ENCODE results near the gene ACCS.

ACCS gene, protein sequence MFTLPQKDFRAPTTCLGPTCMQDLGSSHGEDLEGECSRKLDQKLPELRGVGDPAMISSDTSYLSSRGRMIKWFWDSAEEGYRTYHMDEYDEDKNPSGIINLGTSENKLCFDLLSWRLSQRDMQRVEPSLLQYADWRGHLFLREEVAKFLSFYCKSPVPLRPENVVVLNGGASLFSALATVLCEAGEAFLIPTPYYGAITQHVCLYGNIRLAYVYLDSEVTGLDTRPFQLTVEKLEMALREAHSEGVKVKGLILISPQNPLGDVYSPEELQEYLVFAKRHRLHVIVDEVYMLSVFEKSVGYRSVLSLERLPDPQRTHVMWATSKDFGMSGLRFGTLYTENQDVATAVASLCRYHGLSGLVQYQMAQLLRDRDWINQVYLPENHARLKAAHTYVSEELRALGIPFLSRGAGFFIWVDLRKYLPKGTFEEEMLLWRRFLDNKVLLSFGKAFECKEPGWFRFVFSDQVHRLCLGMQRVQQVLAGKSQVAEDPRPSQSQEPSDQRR

DNA sequence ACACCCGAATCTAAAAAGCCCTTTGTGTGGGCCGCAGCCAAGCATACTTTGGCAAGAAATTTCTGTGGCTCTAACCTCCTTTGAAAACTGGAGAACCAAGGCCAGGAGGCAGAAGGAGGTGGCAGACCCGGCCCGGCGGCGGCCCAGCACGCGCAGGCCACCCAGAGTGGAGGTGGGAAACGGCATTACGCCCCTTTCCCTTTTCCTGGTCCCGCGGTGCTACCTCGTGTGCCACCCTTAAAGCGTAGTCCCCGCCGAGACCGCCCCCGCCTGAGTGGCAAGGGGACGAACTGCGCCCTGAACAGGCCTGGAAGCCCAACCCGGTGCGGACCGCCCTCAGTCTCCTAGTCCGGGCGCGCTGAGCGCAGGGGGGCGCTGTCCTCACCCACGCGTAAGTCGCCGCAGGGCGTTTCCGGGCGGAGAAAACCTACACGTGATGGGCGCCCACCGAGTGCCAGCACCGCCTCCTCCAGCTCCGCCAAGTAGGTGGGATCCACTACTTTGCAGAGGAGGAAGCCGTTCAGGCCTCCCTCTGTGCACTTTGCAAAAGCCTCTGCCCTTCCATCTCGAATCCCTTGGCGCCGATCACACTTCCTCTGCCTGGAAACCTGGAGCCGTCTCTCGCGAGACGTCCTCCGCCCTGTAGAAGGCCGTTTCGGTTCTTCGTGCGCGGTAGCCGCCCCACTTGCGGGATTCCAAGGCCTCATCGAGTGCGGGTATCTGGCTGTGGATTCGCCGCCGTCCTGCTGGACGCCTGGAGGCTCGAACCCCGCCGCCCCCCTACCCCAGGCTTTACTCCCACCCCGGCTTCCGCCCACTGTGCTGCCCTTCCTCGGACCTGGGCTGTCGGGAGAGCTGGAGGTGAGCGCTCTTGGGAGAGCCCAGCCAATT is at the start of gene ACCS:
Gene ACCS, plus strand, starts transcription at position 430 of the 891 bp plus-strand sequence. CDS start 1,358 bp downstream, outside the sequence.
- DNase-seq = peak; percentile 92

DNA sequence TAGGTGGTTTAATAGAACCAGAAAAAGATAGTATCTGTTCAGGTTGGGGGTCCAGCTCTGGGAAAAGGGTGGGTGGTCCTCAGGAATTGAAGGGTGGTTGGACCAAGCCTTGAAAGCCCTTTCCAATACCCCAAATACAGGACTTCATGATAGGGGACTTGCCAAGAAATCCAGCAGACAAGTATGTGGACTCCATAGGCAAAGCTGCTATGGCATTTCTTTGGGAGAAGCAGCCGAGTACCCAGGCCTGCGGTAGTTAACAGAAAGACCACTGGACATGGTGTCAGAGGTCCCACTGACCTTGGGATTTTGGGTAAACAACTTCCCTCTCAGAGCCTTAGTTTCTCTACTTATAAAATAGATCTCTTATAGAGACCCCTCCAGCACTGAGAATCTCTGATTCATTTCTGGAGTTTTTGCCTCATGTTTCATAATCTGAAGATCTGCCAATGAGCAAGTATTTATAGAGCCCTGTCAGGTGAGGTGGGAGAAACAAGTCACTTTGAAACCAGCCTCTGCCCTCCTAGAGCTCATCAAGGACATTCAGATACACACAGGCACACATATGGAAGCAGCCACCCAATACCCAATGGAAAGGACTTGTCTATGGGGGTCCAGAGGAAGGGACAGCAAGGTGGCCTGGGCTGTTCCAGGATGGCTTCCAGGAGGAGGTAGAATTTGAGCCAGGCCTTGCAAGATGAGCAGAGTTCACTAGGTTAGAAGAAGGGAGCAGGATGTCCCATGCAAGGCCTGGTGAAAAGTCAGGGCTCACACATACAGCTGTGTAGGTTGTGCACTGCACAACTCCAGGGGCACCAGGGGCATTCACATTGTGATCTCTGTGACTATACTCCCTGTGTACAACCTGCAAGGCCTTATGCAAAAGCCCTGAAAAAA is 49.3 kb upstream of the ACCS start:
- peak; percentile 39 for DNase-seq

DNA sequence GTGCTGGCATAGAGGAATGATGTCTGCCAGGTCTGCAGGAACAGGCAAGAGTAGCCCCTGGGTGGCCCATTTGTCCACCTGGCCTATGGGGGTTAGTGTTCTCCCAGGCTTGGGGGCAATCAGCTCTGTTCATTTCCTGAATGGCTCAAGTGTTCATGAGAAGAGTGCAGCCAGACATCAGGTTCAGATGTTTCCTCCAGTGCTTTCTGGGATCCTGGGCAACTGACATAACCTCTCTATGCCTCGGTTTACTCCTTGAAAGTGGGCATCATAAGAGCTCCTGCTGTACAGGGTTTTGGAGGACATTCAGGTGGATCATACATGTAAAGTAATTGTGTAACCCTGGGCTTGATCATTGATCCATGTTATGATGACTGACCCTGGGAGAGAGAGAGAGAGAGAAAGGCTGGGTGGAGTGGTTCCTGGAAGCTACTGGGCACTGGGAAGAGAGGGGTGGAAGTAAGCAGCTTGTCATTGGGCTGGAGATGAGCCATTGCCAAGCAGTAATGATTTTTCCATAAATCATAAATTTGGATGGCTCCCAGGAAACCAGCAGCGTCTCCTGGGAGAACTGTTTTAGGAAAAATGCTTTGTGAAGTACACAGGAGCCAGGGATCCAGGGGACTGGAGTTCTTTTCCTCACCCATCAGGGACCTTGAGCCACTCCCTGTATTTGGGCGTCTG is 48.5 kb upstream of the ACCS start:
- DNase-seq = no peak

DNA sequence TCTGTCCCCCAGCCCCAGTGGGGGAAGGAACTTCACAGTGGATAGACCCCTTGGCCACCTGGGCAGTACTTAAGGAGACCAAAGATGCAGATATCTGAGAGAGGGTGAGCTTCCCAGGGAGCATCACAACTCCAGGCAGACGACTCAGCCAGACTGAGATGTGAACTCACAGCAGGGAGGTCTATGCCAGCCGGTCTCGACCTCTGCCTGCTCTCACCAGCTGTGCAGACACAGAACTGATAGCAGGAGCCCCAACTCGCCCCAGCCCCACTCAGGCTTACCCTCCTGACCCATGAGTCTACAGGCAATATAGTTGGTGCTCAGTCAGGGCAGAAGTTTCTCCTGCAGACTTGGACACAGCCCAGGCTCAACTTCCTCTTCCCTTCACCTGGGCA is 47.9 kb upstream of the ACCS start:
- DNase-seq = no peak

DNA sequence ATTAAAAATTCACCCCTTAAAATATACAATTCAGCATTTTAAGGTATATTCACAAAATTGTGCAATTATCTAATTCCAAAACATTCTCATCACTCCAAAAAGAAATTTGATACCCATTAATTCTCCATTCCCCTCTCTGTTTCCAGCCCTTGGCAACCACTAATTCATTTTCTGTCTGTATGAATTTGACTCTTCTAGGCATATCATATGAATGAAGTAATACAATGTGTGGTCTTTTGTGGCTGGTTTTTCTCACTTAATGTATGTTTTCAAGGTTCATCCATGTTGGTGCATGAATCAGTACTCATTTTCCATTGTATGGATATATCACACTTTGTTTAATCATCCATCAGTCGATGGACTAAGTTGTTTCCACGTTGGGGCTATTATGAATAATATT is 47.2 kb upstream of the ACCS start:
- DNase-seq = no peak

DNA sequence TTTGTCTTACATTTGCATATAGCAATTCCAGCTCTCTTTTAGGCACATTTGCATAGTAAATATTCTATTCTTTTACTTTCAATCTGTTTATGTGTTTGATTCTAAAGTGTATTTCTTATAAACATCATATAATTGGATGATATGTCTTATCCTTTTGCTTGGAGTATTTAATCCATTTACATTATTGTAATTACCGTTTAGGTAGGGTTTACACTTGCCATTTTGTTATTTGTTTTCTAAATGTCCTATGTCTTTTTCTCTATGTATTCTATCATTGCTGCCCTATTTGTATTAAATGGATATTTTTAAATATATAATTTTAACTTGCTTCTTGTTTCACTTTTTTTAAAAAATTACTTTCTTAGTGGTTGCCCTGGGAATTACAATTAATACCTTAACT is 41.1 kb upstream of the ACCS start:
- no peak for DNase-seq

DNA sequence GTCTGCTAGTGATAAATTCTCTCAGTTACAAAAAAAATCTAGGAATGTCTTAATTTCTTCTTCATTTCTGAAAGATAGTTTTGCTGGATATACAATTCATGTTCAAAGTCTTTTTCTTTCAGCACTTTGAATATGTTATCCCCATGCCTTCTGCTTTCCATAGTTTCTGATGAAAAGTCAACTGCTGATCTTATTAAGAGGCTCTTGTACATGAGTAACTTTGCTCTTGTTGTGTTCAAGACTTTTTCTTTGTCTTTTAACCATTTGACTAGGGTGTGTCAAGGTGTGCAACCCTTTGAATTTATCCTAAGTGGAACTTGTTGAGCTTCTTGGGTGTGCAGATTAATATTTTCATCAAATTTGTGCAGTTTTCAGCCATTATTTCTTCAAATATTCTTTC is 40.3 kb upstream of the ACCS start:
- no peak for DNase-seq

DNA sequence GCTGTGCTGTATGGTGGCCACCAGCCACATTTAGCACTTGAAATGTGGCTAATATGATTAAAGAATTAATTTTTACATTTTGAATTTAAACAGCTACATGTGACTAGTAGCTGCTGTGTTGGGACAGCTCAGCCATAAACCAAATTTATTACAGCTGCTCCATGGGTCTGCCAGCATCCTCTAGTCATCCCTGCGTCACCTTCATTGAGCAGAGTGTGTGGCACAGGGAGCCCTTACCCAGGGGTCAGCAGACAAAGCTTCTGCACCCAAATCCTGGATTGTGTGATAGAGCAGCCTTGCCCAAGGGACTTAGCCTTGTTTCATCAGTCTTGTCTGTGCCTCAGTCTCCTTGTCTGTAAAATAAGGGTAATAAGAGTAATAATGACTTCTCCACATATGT is 37.7 kb upstream of the ACCS start:
- no peak for DNase-seq

DNA sequence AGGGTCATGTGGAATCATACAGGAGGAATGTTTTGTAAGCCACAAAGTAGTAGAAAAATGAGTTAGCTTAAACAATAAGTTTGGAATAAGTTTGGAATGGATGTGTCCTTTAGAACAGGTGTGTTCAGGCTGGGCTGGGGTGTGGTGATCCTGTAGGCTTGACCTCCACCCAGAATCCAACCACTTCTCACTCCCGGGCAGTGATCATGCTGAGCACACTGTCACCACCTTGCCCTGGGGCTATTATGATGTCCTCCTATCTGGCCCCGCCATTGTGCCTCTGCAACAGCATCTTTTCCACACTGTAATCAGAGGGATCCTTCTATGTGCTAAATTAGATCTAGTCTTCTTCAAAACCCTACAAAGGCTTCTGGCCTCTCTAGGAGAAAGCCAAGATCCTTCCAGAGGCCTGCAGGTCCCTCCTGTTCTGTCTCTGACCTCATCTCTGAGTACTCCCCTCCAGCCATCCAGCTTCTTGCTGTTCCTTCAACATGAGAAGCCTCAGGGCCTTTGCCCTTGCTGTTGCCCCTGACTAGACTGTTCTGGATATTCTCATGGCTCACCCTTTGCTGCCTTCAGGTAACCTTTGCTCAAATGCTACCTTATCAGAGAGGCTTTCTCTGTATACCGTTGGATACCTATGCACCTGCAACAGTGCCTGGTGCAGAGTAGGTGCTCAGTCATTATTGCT is 37.1 kb upstream of the ACCS start:
- no peak for DNase-seq

DNA sequence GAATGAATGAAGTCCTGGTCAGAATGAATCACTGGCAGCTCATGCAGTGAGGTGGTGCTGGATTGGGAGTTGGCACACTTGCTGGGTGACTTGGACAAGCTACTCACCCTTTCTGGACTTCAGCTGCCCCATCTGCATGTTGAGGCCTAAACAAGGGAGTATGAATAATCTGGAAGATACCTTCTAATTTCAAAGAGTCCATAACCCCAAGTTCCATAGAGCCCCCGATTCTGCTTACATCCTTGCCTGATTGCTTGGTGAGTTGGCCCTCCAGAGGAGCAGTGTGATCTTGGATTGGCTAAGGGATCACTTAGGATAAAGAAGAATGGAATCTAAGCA is 36.6 kb upstream of the ACCS start:
- no peak for DNase-seq

DNA sequence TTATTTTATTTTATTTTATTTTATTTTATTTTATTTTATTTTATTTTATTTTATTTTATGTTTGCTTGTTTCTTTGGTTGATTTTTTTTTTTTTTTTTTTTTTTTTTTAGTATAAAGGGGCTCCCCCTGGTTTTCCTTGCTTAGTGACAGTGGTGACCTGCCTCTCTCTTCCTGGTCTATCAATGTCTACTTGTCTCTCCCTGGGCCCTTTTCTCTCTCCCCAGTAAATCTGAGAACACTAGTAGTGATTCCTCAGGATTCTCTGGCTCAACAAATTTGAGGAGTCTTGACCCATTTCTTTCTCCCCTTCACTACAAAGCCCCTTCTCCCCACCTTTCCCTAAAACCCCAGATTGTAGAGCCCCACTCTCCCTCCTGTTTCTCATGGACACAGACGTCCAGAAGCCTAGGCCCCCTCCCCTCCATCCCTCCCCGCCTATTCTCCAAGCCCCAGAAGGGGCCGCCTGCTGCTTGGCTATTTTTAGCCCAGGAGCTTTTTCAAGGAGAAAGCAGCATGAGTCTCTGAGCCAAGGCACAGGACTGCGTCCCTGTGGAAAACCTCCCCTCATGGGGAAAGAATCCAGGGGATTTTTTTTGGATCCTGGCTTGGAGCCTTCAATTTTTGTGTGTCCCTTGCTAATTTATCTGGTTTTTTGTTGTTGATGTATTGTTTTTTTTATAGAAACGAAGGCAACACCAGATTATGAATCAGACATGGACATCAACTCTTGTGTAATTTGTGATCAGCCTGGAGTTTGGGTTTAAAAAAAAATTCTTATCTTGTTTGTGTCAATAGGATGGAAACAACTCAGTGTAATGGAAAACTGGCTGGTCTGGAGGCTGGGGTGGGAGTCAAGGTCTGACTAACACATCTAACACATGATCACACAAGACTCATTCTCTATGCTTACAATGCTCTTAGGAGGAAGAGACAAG is 35.8 kb upstream of the ACCS start:
- no peak for DNase-seq

DNA sequence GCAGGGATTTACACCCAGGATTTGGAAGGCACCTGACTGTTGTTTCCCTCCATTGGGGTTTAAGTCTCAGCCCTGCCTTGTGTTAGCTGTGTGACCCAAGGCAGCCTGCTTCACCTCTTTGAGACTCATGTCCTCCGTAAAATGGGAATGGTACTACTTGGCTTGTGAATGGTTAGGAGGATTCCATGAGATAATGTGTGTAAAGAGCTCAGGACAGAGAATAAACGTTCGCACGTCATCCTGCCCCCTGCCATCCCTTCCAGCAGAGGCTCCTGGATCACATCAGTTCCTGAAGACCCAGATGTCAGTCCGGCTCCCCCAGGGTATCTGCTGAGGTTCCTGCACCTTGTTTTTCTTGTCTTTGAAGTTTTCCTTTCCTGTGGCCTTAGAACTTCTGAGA is 35.1 kb upstream of the ACCS start:
- DNase-seq = no peak

DNA sequence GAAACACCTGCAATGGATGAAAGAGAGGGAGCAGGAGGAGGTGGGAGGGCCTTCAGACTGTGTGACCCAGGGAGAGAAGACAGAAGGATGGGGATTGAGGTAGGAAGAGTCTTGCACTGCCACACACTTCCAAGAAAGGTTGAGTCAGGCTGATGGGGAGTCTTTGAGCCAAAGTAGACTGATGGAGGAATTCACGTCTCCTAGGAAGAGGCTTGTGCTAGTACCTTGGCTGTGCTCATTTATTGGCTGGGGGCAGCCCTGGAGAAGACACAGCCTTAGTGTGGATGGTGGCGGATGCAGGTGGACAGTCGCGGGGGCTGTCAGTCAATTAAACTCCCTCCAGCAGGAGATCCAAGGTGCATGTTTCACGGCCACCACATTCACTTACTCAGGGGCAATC is 34.5 kb upstream of the ACCS start:
- DNase-seq = no peak

DNA sequence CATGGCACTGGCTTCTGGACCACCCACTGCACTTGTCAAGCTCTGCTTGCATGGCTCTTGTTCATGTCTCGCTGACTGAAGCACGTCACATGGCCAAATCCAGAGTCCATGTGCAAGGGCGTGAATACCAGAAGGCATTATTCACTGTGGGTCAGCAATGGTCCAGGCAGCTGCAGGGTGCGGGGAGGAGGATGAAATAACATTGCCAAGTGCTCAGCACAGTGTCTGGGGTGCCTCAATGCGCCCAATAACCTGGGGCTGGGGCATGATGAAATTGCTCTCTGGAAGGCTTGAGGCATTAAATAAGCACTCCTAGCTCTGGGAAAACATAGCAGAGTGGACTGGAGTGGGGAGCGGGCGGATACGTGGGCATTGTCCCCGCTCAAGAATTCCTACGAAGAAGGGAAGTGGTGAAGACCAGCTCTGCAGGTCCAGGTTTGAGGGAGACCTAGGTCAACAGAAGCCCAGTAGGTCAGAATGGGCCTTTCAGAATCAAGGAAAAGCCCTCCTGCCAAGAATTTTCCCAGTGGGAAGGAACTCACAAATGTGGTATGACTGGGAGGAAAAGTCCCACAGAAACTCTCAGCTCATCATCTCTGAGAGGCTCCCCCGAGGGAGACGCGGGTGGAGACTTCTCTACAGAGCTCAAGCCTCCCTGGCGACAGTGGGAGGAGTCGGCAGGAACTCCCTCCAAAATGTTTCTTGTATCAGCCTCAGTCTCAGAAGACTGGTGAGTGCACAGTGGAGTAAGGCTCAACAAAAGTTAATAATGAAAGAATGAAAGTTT is 33.6 kb upstream of the ACCS start:
- no peak for DNase-seq

DNA sequence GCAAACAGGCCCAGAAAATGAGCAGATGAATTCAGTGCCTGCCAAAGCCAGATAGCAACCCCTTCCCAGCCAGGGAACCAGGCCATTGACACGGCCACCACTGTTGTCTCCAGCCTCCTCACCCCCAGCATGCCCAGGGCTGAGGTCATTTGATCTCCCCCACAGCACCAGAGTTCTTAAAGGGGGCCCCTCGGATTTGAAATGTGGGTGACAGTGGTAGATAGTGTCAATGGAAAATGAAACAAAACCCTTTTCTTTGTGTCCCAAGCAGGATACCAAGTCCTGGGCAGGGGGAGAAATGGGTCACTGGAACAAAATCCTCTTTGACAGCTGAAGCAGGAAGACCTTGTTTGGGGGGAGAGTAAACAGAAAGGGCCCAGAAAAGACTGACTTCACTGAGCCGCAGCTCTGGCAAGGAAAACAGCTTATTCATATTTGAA is 32.6 kb upstream of the ACCS start:
- DNase-seq = no peak

DNA sequence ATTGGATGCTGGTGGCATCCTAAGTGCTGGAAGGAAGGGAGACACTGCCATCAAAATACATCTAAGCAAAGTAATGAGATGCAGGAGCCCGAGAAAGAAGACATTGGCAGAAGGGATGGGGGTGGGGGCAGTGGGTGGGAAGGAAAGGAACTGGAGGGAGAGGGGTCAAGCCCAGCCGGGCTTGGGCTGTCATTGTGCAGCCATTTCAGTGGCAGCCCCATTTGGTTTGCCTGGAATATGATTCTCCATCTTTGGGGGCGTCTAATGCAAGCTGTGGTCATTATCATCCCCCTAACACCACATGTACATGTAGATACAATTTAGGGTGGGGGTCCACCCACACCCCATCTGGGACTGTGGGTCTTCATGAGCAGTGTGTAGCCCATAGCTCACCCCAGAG is 32.2 kb upstream of the ACCS start:
- no peak for DNase-seq

DNA sequence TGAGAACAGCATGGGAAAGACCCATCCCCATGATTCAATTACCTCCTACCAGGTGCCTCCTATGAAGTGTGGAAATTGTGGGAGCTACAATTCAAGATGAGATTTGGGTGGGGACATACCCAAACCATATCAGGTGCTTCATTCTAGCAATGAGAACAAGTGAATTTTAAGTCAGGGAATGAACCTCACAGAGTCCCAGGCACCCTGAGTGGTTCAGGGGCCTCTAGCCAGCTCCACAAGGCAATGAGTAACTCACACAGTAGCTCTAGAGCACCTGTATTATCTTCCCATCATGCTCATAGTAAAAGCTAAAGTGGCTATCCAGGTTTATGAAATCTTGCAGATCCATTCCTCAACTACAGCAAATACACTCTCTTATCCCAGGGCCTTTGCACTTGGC is 31.4 kb upstream of the ACCS start:
- no peak for DNase-seq

DNA sequence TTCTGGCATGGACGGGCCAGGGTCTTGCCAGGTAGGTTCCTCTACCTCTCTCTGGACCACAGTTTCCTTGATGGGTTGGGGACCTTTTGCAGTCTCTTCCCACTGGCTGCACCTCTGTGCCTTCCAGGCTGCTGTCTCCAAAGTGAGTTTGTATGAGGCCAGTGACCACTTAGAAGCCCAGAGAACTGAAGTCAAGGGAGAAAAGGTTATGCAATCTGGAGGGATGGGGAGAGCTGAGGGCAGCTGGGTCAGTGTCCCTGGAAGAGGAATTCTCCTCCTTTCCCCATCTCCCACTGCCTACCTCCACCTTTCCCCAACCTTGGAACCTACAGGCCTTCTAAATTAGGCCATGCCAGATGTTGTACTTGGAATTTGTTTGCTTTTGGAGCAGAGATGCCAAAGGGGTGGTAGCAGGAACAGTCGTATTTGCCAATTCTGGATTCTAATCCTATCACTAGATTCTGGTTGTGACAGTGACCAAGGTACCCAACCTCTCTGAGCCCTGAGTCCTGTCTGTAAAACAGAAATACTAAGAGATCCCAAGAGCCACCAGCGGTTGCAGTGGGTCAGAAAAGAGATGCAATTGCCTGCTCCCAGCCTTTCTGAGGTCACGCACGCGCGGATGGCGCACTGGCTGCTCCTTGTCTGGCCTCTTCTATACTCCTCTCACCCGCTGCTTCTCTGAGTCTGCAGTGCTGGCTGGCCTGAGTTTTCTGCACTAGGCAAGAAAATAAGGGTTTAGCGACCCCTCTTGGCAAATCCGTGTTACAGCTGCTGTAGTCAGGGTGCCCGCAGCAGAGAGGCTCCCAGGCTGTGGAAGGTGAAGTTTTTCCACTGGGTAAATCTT is 29.0 kb upstream of the ACCS start:
- peak; percentile 54 for DNase-seq

DNA sequence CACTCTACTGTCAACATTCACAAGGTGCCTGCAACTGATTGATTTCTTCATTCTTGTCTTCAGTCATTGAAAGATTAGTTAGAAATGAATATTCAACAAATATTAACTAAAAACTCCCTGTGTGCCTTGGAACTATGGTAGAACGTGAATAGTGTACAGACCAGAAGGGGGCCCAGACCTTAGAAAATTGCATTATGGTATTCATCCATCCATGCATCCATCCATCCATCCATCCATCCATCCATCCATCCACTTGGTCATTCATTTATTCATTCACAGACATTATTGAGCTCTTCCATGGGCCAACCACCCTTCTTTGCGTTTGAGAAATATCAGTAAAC is 28.4 kb upstream of the ACCS start:
- DNase-seq = no peak

All from activated CD4-positive, alpha-beta T cell treated with anti-CD3 and anti-CD28 coated beads, Interleukin-2, amount 50 U/mL, for 16 hours (primary cell).